Measurements from ENCODE around the gene NKX2-8. TPM values are rescaled to one million over a fixed set of nuclear protein-coding genes. Genes with fewer than 3 reads are reported as not detected.
"Not testable (repeated sequence)": the region's sequence is repeated elsewhere in the genome, so short reads cannot be mapped to it uniquely, and the experiment has no call there.

The NKX2-8 gene
- polyA plus RNA-seq, 3 donors from 2014 or later, result not detected

DNA sequence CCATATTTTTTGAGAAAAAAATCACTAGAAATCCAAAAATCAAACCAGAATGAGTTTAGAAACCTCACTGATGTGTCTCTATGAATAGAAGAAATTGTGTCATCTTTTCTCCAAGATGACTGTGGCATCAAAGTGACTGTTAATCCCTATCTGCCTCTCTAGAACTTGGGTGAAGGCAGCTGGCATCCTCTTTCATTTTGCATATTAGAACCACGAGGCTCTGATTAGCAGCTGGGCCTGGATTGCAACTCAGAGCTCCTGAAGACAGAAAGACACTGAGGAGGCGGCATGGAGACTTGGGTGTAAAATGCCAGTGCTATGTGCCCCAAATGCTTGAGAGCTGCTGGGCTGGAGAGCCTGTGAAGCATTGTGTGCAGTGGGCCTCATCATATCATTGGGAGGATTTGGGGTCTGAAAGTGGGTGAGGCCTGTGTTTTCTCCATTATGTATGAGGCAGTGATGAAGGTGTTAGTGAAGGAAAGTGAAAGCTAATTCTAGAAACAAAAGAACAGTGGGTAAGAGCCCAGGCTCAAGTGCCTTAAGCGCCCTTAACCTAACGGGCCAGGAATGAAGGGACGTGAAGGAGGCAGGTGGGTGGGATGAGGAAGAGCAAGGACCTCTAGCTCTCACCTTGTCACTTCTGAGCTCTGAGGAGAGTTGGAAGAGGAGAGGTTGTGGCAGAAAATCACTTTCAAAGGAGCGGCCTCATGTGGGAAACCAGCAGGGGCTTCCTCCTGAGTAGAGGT is 26.2 kb downstream of the NKX2-8 start:
- Mint-ChIP-seq H3K36me3 (no peaks in the 10 kb centered on the region), H3K9me3 (peaks cover 0 to 6% (median 2%) of the 10 kb centered on the region in 6 donors), H3K27ac (no peak overlapping the region), H3K4me3 (no peak overlapping the region), H3K27me3 (ENCODE audit: low read depth in 3 of 3) (peaks cover 0 to 2% (median 2%) of the 10 kb centered on the region in 3 donors), H3K4me1 (no peaks in the 10 kb centered on the region)
- no peak for DNase-seq

DNA sequence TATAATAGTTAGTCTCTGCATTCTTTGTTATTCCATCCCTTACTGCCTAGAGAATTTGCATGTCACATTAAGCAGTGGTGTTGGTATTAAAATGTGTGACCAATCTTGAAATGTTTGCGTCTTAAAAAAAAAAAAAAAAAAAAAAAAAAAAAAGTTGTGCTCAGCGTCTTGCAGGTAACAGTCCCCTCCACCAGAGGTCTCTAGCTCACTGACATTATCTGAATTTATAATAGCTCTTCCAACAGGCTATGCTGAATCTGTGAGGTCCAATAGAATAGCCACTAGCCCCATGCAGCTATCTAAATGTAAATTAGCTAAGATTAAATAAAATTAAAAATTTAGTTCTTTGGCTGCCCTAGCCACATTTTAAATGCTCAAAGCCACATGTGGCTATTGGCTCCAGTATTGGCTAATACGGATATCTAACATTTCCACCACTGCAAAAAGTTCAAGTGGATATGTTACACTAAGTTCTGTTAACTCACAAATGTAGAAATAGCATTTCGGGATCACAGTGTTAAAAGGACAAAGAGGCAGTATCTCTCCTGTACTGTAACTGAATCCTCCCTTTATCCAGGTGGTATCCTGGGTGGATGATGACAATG is 28.7 kb downstream of the NKX2-8 start:
- H3K4me1 Mint-ChIP-seq, result no peaks in the 10 kb centered on the region
- H3K36me3 Mint-ChIP-seq, result no peaks in the 10 kb centered on the region
- no peak overlapping the region for H3K4me3 Mint-ChIP-seq
- DNase-seq, result no peak
- no peaks in the 10 kb centered on the region for H3K27me3 Mint-ChIP-seq (ENCODE audit: low read depth in 3 of 3)
- peaks cover 0 to 6% (median under 1%) of the 10 kb centered on the region in 6 donors for H3K9me3 Mint-ChIP-seq
- no peak overlapping the region for H3K27ac Mint-ChIP-seq

DNA sequence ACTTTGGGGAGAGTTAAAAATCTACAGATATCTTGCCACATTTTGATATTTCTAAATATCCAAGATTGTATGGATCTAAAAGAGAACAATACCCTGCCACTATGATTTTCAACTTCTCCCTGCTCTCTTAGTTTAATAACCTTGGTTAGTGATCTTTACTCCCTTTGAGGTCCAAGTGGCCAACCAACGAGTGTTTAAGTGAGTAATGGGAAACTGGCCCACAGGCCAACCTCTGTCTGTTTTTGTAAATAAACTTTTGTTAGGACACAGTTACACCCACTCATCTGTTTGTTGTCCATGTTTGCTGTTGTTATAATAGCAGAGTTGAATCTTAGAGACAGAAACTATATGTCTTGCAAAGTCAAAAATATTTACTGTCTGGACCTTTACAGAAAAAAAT is 31.5 kb downstream of the NKX2-8 start:
- Mint-ChIP-seq H3K36me3 (no peaks in the 10 kb centered on the region), H3K9me3 (peaks cover 0 to 3% (median 1%) of the 10 kb centered on the region in 6 donors), H3K27me3 (ENCODE audit: low read depth in 3 of 3) (peaks cover 0 to 1% (median 0%) of the 10 kb centered on the region in 3 donors), H3K27ac (no peak overlapping the region), H3K4me1 (no peaks in the 10 kb centered on the region), H3K4me3 (no peak overlapping the region)
- DNase-seq, result no peak

DNA sequence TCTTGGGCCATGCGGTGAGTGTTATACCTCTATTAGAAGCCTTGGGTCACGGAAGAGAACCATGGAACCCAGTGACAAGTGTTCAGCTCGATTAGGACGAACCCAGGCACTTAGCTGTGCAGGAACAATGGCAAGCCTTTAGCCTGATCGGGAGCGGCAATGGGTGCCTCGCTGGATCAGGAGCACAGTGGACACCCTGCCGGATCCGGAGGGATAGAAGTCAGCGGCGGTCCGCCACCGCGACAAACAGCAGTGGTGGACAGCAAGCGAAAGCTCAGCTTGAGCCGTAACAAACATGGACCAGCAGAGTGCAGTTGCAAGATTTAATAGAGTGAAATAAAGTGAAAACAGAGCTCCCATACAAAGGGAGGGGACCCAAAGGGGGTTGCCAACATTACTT is 38.1 kb downstream of the NKX2-8 start:
- not testable (repeated sequence) for DNase-seq; H3K27ac Mint-ChIP-seq; H3K27me3 Mint-ChIP-seq (ENCODE audit: low read depth in 3 of 3); H3K4me3 Mint-ChIP-seq; H3K4me1 Mint-ChIP-seq; H3K9me3 Mint-ChIP-seq; H3K36me3 Mint-ChIP-seq

GRCh38 chr14:36538051-36538450 is 44.4 kb downstream of the NKX2-8 start:
- Mint-ChIP-seq H3K4me3 (no peak overlapping the region), H3K9me3 (peaks cover 0 to 26% (median 5%) of the 10 kb centered on the region in 6 donors), H3K27ac (no peak overlapping the region), H3K27me3 (ENCODE audit: low read depth in 3 of 3) (peaks cover 0 to 5% (median 3%) of the 10 kb centered on the region in 3 donors), H3K4me1 (no peaks in the 10 kb centered on the region), H3K36me3 (no peaks in the 10 kb centered on the region)
- no peak for DNase-seq

Other genes starting within 250 kb of the NKX2-8 start
- not detected for gene NKX2-1, start 62.4 kb downstream of the NKX2-8 start, polyA plus RNA-seq
- under 1 TPM in 1 of 3 donors, not detected in 2; 0.07 TPM for gene PAX9, start 79.2 kb upstream of the NKX2-8 start, polyA plus RNA-seq

Measured in immature natural killer cell (primary cell).